Mesenchymal stem cell (in vitro differentiated cells and primary cell): Measurements from ENCODE around the gene KCTD1.

Experiments used
- DNase-seq: peaks from one replicate; pipeline ENCODE4 v3.0.0-alpha.2; 2013
- H2AFZ ChIP-seq: one replicate; pipeline ENCODE4 v1.6.1; 2013; ENCODE audit warnings: low read depth, mild to moderate bottlenecking, control low read depth, inconsistent platforms, low read length, moderate library complexity
- H2AK5ac ChIP-seq: 2 replicates; pipeline ENCODE4 v1.6.1; 2013; ENCODE audit warnings: low read length, moderate library complexity, mild to moderate bottlenecking, inconsistent platforms; ENCODE audit not compliant: severe bottlenecking
- H2BK120ac ChIP-seq: one replicate; pipeline ENCODE4 v1.6.1; 2013; ENCODE audit warnings: low read depth, mild to moderate bottlenecking, inconsistent platforms, low read length, moderate library complexity
- H2BK12ac ChIP-seq, 2 experiments: one replicate each; pipeline ENCODE4 v1.6.1; 2013; ENCODE audit warnings: inconsistent platforms in 2 of 2, low read length in 2 of 2, mild to moderate bottlenecking in 2 of 2, moderate library complexity in 2 of 2, control low read depth in 1 of 2
- H2BK15ac ChIP-seq: one replicate; pipeline ENCODE4 v1.6.1; 2013; ENCODE audit warnings: mild to moderate bottlenecking, low read depth, inconsistent platforms; ENCODE audit not compliant: poor library complexity, severe bottlenecking
- H2BK5ac ChIP-seq: 2 replicates; pipeline ENCODE4 v1.6.1; 2013; ENCODE audit warnings: low read depth, mild to moderate bottlenecking, low read length, control low read depth, inconsistent platforms; ENCODE audit not compliant: poor library complexity, severe bottlenecking
- H3K14ac ChIP-seq, 2 experiments: one replicate each; pipeline ENCODE4 v1.6.1; 2013; ENCODE audit warnings: inconsistent platforms in 2 of 2, low read length in 2 of 2, control low read depth in 1 of 2, mild to moderate bottlenecking in 1 of 2, moderate library complexity in 1 of 2
- H3K18ac ChIP-seq, 2 experiments: one replicate each; pipeline ENCODE4 v1.6.1; 2013; ENCODE audit warnings: inconsistent platforms in 2 of 2, low read length in 2 of 2, control low read depth in 1 of 2, low read depth in 1 of 2, mild to moderate bottlenecking in 1 of 2
- H3K23ac ChIP-seq, 2 experiments: one replicate each; pipeline ENCODE4 v1.6.1; 2013; ENCODE audit warnings: inconsistent platforms in 2 of 2, low read length in 2 of 2, mild to moderate bottlenecking in 2 of 2, moderate library complexity in 2 of 2, control low read depth in 1 of 2
- H3K27ac ChIP-seq: 2 replicates; pipeline ENCODE4 v1.5.1; 2013; ENCODE audit warnings: mild to moderate bottlenecking, moderate library complexity, low read length, control low read depth, inconsistent platforms; ENCODE audit not compliant: poor library complexity, severe bottlenecking
- H3K27me3 ChIP-seq, 2 experiments: 2 replicates each; pipeline versions ENCODE4 v1.6.1 to v1.7.0; 2013; ENCODE audit warnings: low read length in 2 of 2, mild to moderate bottlenecking in 2 of 2, moderate library complexity in 2 of 2, control low read depth in 1 of 2, inconsistent platforms in 1 of 2; ENCODE audit not compliant: control insufficient read depth in 1 of 2, insufficient read depth in 1 of 2
- H3K36me3 ChIP-seq, 2 experiments: 2 replicates each; pipeline versions ENCODE4 v1.6.1 to v1.7.0; 2013; ENCODE audit warnings: low read length in 2 of 2, control low read depth in 1 of 2, inconsistent platforms in 1 of 2, low read depth in 1 of 2, mild to moderate bottlenecking in 1 of 2; ENCODE audit not compliant: insufficient read depth in 2 of 2, control insufficient read depth in 1 of 2
- H3K4ac ChIP-seq, 2 experiments: one replicate each; pipeline ENCODE4 v1.6.1; 2013; ENCODE audit warnings: inconsistent platforms in 2 of 2, low read length in 2 of 2, mild to moderate bottlenecking in 2 of 2, moderate library complexity in 2 of 2, control low read depth in 1 of 2, low read depth in 1 of 2
- H3K4me1 ChIP-seq: 2 replicates; pipeline ENCODE4 v1.6.1; 2013; ENCODE audit warnings: low read depth, low read length, control low read depth; ENCODE audit not compliant: control insufficient read depth, insufficient read depth
- H3K4me2 ChIP-seq: 2 replicates; pipeline ENCODE4 v1.6.1; 2013; ENCODE audit warnings: low read length, mild to moderate bottlenecking, inconsistent platforms; ENCODE audit not compliant: poor library complexity, severe bottlenecking
- H3K4me3 ChIP-seq, 2 experiments: 2 replicates each; pipeline versions ENCODE4 v1.5.1 to v1.7.0; 2013; ENCODE audit warnings: low read length in 2 of 2, mild to moderate bottlenecking in 2 of 2, control low read depth in 1 of 2, low read depth in 1 of 2; ENCODE audit not compliant: insufficient read depth in 1 of 2
- H3K79me1 ChIP-seq: replicated peaks from 2 replicates; pipeline ENCODE4 v1.6.1; 2013; ENCODE audit warnings: mild to moderate bottlenecking, control low read depth, low read length, inconsistent platforms; ENCODE audit not compliant: poor library complexity, severe bottlenecking
- H3K9ac ChIP-seq: 2 replicates; pipeline ENCODE4 v1.7.0; 2013; ENCODE audit warnings: mild to moderate bottlenecking, low read length, moderate library complexity
- H3K9me3 ChIP-seq: 2 replicates; pipeline ENCODE4 v1.7.0; 2013; ENCODE audit warnings: mild to moderate bottlenecking, low read length; ENCODE audit not compliant: control insufficient read depth
- H4K8ac ChIP-seq: one replicate; pipeline ENCODE4 v1.6.1; 2013; ENCODE audit warnings: inconsistent platforms, mild to moderate bottlenecking, low read length, moderate library complexity
- H4K91ac ChIP-seq: one replicate; pipeline ENCODE4 v1.6.1; 2013; ENCODE audit warnings: mild to moderate bottlenecking, low read length, inconsistent platforms
- WGBS: methylation state at CpG from one replicate; pipeline ENCODE4 v1.1.7; 2013; ENCODE audit warnings: mixed read lengths; 5-methylcytosine and 5-hydroxymethylcytosine counted together

The KCTD1 gene

DNA sequence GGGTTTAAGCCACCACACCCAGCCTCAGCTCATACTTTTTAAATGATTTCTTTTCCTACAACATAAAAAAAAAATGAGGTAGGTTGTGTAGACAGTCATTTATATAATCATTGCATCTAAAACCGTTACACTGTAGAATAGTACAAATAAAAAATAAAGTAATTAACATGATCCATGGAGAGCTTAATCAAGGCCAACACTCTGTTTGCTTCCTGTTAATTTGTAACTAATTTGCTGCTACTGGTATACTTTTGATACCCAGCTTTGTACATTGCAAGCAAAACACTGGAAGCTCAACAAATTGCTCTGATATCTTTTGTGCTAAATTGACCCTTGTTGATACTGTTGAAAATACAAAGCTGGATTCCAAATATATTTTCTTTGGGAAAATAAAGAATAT is 20.2 kb upstream of the KCTD1 start:
- Histone ChIP-seq H3K4me3 (no peak overlapping the region), H2BK12ac (no peak overlapping the region), H2BK15ac (no peak overlapping the region), H2BK5ac (no peak overlapping the region), H3K4me2 (no peak overlapping the region), H3K23ac (no peak overlapping the region), H2BK120ac (no peak overlapping the region), H3K4me1 (no peaks in the 10 kb centered on the region), H3K14ac (no peak overlapping the region), H3K9ac (no peak overlapping the region), H3K79me1 (no peaks in the 10 kb centered on the region), H3K9me3 (no peaks in the 10 kb centered on the region), H4K91ac (no peak overlapping the region), H2AFZ (no peak overlapping the region), H3K4ac (no peak overlapping the region), H2AK5ac (no peak overlapping the region), H3K27ac (no peak overlapping the region), H3K36me3 (no peaks in the 10 kb centered on the region), H4K8ac (no peak overlapping the region), H3K18ac (no peak overlapping the region), H3K27me3 (peaks cover 0 to 11% of the 10 kb centered on the region in 2 experiments)
- no CpG with 5 or more reads among the region's 1 CpG for WGBS
- DNase-seq, result no peak

DNA sequence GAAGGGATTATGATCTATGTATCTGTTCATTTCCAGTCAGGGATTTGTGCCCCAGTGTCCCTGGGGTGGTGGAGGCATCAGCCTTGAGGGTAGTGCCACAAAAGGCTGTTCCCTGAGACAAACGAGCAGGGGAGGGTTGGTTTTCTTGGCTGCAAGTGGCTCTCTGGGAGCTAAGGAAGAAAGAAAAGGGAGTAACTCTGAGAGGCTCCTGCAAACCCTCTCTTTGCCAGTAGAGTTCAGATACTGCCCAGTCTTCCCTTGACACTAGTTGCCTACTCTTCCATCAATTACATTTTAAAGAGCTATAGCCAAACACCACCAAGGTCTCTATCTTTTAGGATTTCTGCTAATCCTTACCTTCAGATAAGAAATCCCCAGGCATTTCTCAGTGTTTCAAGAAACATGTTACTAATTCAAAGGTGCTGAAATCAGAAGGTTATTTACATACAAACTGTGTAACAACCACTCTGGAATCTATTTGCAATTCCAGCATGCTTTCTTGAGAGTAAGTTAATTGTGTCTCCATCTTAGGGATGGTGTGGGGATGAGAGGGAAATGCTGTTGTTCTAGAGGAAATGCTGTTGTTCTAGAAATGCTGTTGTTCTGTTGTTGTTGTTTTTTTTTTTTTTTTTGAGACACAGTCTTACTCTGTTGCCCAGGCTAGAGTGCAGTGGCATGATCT is 18.7 kb upstream of the KCTD1 start:
- H2AFZ ChIP-seq, result no peak overlapping the region
- 17% methylated on average over 1 of the region's 1 CpG for WGBS

DNA sequence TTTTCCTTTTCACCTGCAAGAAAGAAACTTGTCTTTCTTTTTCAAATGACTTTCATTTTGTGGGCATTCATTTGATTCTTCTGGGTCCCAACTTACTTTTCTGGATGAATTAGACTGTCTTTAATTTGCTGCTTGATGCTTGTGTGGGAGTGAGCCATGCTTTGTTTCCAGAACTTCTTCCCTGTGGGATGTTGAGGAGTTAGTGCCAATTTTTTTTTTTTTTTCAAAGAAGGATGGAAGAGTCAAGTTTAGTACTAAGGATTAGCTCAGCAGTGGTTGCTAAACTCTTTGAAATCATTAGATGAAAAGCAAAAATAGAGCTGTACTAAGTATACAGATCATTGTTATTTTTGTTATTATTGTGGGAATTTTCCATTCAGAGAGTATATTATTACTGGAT is 17.2 kb upstream of the KCTD1 start:
- Histone ChIP-seq H4K91ac (no peak overlapping the region), H3K27me3 (peaks cover 0 to 20% of the 10 kb centered on the region in 2 experiments), H2BK5ac (no peak overlapping the region), H2BK15ac (no peak overlapping the region), H3K79me1 (no peaks in the 10 kb centered on the region), H2BK120ac (no peak overlapping the region), H3K23ac (no peak overlapping the region), H2AFZ (no peak overlapping the region), H3K4me2 (no peak overlapping the region), H3K4me1 (no peaks in the 10 kb centered on the region), H2BK12ac (no peak overlapping the region), H3K14ac (no peak overlapping the region), H3K18ac (no peak overlapping the region), H3K4ac (no peak overlapping the region), H3K9me3 (peaks cover 7% of the 10 kb centered on the region), H3K9ac (no peak overlapping the region), H3K27ac (no peak overlapping the region), H3K36me3 (no peaks in the 10 kb centered on the region), H2AK5ac (no peak overlapping the region), H4K8ac (no peak overlapping the region), H3K4me3 (no peak overlapping the region)
- no peak for DNase-seq

More for the DNA sequence above, 18.7 kb upstream of the KCTD1 start:
- Histone ChIP-seq H3K27me3 (peaks cover 0 to 14% of the 10 kb centered on the region in 2 experiments), H3K4me3 (no peak overlapping the region), H2BK15ac (no peak overlapping the region), H4K91ac (no peak overlapping the region), H3K4ac (no peak overlapping the region), H2BK120ac (no peak overlapping the region), H2AK5ac (no peak overlapping the region), H3K23ac (no peak overlapping the region), H3K79me1 (no peaks in the 10 kb centered on the region), H3K9me3 (peaks cover 7% of the 10 kb centered on the region), H3K4me1 (no peaks in the 10 kb centered on the region), H2BK5ac (no peak overlapping the region), H3K9ac (no peak overlapping the region), H3K27ac (no peak overlapping the region), H4K8ac (no peak overlapping the region), H3K4me2 (no peak overlapping the region), H3K18ac (no peak overlapping the region), H3K14ac (no peak overlapping the region), H3K36me3 (no peaks in the 10 kb centered on the region), H2BK12ac (no peak overlapping the region)
- no peak for DNase-seq

DNA sequence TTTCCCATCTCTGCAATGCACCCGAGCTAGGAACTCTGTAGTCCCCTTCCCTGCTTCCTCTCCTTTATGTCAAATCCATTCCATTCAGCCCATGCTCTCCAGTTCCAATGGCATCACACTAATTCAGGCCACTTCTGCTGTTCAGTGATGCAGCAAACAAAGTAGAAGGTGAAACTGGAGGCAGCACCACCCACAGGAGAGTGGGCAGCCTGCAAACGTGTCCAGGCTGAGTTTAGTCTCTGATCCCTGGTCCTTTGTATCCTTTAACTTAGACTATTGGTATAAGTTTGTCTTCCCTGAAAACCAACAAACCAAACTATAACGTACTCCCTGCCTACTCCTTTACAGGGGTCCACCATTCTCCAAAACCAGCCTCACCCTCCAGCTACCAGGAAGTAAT is 14.7 kb upstream of the KCTD1 start:
- no peak for DNase-seq
- no peak overlapping the region for H3K4me2 ChIP-seq
- no peak overlapping the region for H3K27ac ChIP-seq
- no peak overlapping the region for H3K9ac ChIP-seq
- no peaks in the 10 kb centered on the region for H3K36me3 ChIP-seq
- H3K9me3 ChIP-seq, result peaks cover 7% of the 10 kb centered on the region
- no peaks in the 10 kb centered on the region for H3K79me1 ChIP-seq
- no peak overlapping the region for H2BK120ac ChIP-seq
- H3K4ac ChIP-seq, result no peak overlapping the region
- peaks cover 0 to 20% of the 10 kb centered on the region in 2 experiments for H3K27me3 ChIP-seq
- H2BK12ac ChIP-seq, result no peak overlapping the region
- no peak overlapping the region for H3K4me3 ChIP-seq
- WGBS, result 55% methylated on average over 3 of the region's 3 CpGs
- no peak overlapping the region for H4K91ac ChIP-seq
- no peak overlapping the region for H3K23ac ChIP-seq
- H2AK5ac ChIP-seq, result no peak overlapping the region
- H2BK15ac ChIP-seq, result no peak overlapping the region
- no peak overlapping the region for H3K14ac ChIP-seq
- H4K8ac ChIP-seq, result no peak overlapping the region
- H2AFZ ChIP-seq, result no peak overlapping the region
- no peaks in the 10 kb centered on the region for H3K4me1 ChIP-seq
- no peak overlapping the region for H3K18ac ChIP-seq
- no peak overlapping the region for H2BK5ac ChIP-seq
